ENCODE data around the gene KRTAP10-2.
"Not testable (repeated sequence)": the region's sequence is repeated elsewhere in the genome, so short reads cannot be mapped to it uniquely, and the experiment has no call there.

KRTAP10-2 gene

GRCh38 chr21:44583089-44583799 is 31.9 kb upstream of the KRTAP10-2 start:
- DNase-seq (ENCODE audit: low read depth): no peak

GRCh38 chr21:44582055-44582454 is 30.8 kb upstream of the KRTAP10-2 start:
- no peak for DNase-seq (ENCODE audit: low read depth)

GRCh38 chr21:44581158-44581557 is 29.9 kb upstream of the KRTAP10-2 start:
- no peak for DNase-seq (ENCODE audit: low read depth)

GRCh38 chr21:44580231-44580821 is 29.0 kb upstream of the KRTAP10-2 start, which contains the start of gene KRTAP10-5:
TSS of gene KRTAP10-5 (minus strand) at chr21:44580604. CDS start at chr21:44580578, 26 bp downstream.
- DNase-seq (ENCODE audit: low read depth): not testable (repeated sequence)

- no peak for DNase-seq (ENCODE audit: low read depth)
Measured at GRCh38 chr21:44579833-44580144, 28.5 kb upstream of the KRTAP10-2 start.

GRCh38 chr21:44579056-44579832 is 27.9 kb upstream of the KRTAP10-2 start:
- DNase-seq (ENCODE audit: low read depth): no peak

GRCh38 chr21:44578371-44579055 is 27.2 kb upstream of the KRTAP10-2 start:
- no peak for DNase-seq (ENCODE audit: low read depth)

- no peak for DNase-seq (ENCODE audit: low read depth)
Measured at GRCh38 chr21:44576025-44576420, 24.7 kb upstream of the KRTAP10-2 start.

- DNase-seq (ENCODE audit: low read depth): no peak
Measured at GRCh38 chr21:44575307-44576024, 24.2 kb upstream of the KRTAP10-2 start.

- DNase-seq (ENCODE audit: low read depth): no peak
Measured at GRCh38 chr21:44574457-44575306, 23.4 kb upstream of the KRTAP10-2 start.

- not testable (repeated sequence) for DNase-seq (ENCODE audit: low read depth)
Measured at GRCh38 chr21:44573630-44574456, 22.5 kb upstream of the KRTAP10-2 start, which contains the start of gene KRTAP10-4. TSS of gene KRTAP10-4 (plus strand) at chr21:44573729. CDS start at chr21:44573759, 30 bp downstream.

GRCh38 chr21:44572959-44573583 is 21.8 kb upstream of the KRTAP10-2 start:
- no peak for DNase-seq (ENCODE audit: low read depth)

- no peak for DNase-seq (ENCODE audit: low read depth)
Measured at GRCh38 chr21:44571844-44572782, 20.8 kb upstream of the KRTAP10-2 start.

GRCh38 chr21:44571296-44571695 is 20.0 kb upstream of the KRTAP10-2 start:
- no peak for DNase-seq (ENCODE audit: low read depth)

- no peak for DNase-seq (ENCODE audit: low read depth)
Measured at GRCh38 chr21:44569861-44570517, 18.7 kb upstream of the KRTAP10-2 start.

- DNase-seq (ENCODE audit: low read depth): no peak
Measured at GRCh38 chr21:44568667-44569556, 17.6 kb upstream of the KRTAP10-2 start.

- DNase-seq (ENCODE audit: low read depth): no peak
Measured at GRCh38 chr21:44568261-44568660, 17.0 kb upstream of the KRTAP10-2 start.

Measured in stimulated activated CD8-positive, alpha-beta memory T cell treated with anti-CD3 and anti-CD28 coated beads, Interleukin-7, amount 100 ng/mL, for 24 hours (primary cell).